Endothelial cell of umbilical vein (primary cell): ENCODE data around the gene MORN3. TPM values are rescaled to one million over a fixed set of nuclear protein-coding genes. Genes with fewer than 3 reads are reported as not detected.
"Not testable (repeated sequence)": the region's sequence is repeated elsewhere in the genome, so short reads cannot be mapped to it uniquely, and the experiment has no call there.

Experiments used
- BruUV-seq: library from RNA; stranded (reverse); fragments of 400-500 nt; replicated peaks from 2 replicates; lab custom pipeline; 2021; lab: Mats Ljungman, UMichigan
- CTCF ChIA-PET: fragments of 300-600, 350-600 bp; sonication (Branson Sonifier 250); formaldehyde crosslinking; loops from one replicate; lab custom pipeline; 2021; ENCODE audit warnings: antibody characterized with exemption, inconsistent platforms; lab: Charles Lee
- POLR2A ChIA-PET: fragments of 300-600, 350-600 bp; sonication (Branson Sonifier 250); formaldehyde crosslinking; loops from one replicate; lab custom pipeline; 2021; ENCODE audit warnings: antibody characterized with exemption, inconsistent platforms; lab: Charles Lee
- DNase-seq: peaks from one replicate; pipeline ENCODE4 v3.0.0-alpha.2; 2011; ENCODE audit warnings: low read depth, low spot score
- FAIRE-seq: peaks from 2 replicates; lab custom pipeline; 2011; peaks lifted over from hg19 to GRCh38; lab: Jason Lieb, UNC
- H2AFZ ChIP-seq: 2 replicates; pipeline ENCODE4 v1.6.0; 2012; ENCODE audit warnings: low read depth, low read length, control low read depth, inconsistent platforms
- H3K27ac ChIP-seq: 2 replicates; pipeline ENCODE4 v1.5.1; 2011; ENCODE audit warnings: low read depth, mild to moderate bottlenecking, control low read depth, low read length, moderate library complexity; ENCODE audit not compliant: insufficient read depth
- H3K27me3 ChIP-seq, 2 experiments: 2 replicates each; pipeline versions ENCODE4 v1.6.0 to v1.6.1; 2011; ENCODE audit warnings: low read length in 2 of 2, mixed read lengths in 1 of 2; ENCODE audit not compliant: control insufficient read depth in 2 of 2, insufficient read depth in 2 of 2
- H3K36me3 ChIP-seq, 2 experiments: 2 replicates in 1 of 2; 3 replicates in 1 of 2; pipeline ENCODE4 v1.5.1; 2011; ENCODE audit warnings: low read length in 2 of 2, mild to moderate bottlenecking in 1 of 2, moderate library complexity in 1 of 2; ENCODE audit not compliant: control insufficient read depth in 2 of 2, insufficient read depth in 2 of 2; ENCODE audit errors: extremely low read depth in 1 of 2
- H3K4me1 ChIP-seq: 3 replicates; pipeline ENCODE4 v1.5.1; 2011; ENCODE audit warnings: mild to moderate bottlenecking, low read length; ENCODE audit not compliant: control insufficient read depth, insufficient read depth; ENCODE audit errors: extremely low read depth
- H3K4me2 ChIP-seq: 2 replicates; pipeline ENCODE4 v1.6.1; 2011; ENCODE audit warnings: low read length, control low read depth, mixed read lengths; ENCODE audit not compliant: insufficient read depth
- H3K4me3 ChIP-seq, 3 experiments: fragments of 200-600 bp in 1 of 3; sonication (generic), shearing (Covaris generic) in 1 of 3; replicated peaks in 1 of 3; 2 replicates each; pipeline ENCODE4 v1.5.1; 2011 to 2016; ENCODE audit warnings: control low read depth in 3 of 3, low read length in 3 of 3, mild to moderate bottlenecking in 2 of 3, inconsistent platforms in 1 of 3, low read depth in 1 of 3, moderate library complexity in 1 of 3; ENCODE audit not compliant: insufficient read depth in 1 of 3
- H3K79me2 ChIP-seq: 2 replicates; pipeline ENCODE4 v1.6.0; 2012; ENCODE audit warnings: low read length, inconsistent platforms; ENCODE audit not compliant: control insufficient read depth, insufficient read depth
- H3K9ac ChIP-seq: replicated peaks from 2 replicates; pipeline ENCODE3; 2011; ENCODE audit warnings: low read length, control low read depth; ENCODE audit not compliant: insufficient read depth; ENCODE audit errors: extremely low read depth
- H3K9me1 ChIP-seq: replicated peaks from 3 replicates; pipeline ENCODE4 v1.6.0; 2011; ENCODE audit warnings: mild to moderate bottlenecking, low read length; ENCODE audit not compliant: control insufficient read depth, insufficient read depth; ENCODE audit errors: extremely low read depth
- H3K9me3 ChIP-seq: replicated peaks from 2 replicates; pipeline ENCODE4 v1.5.1; 2012; ENCODE audit warnings: low read length, inconsistent platforms; ENCODE audit not compliant: control insufficient read depth, insufficient read depth
- H4K20me1 ChIP-seq: replicated peaks from 2 replicates; pipeline ENCODE3; 2011; ENCODE audit warnings: mild to moderate bottlenecking, low read length; ENCODE audit not compliant: control insufficient read depth, insufficient read depth; ENCODE audit errors: extremely low read depth
- CTCF ChIP-seq, 2 donors: IDR thresholded peaks; 1 replicate in 1 of 2; 2 replicates in 1 of 2; pipeline ENCODE4 v1.5.1; 2011; ENCODE audit warnings: low read length in 2 of 2, mild to moderate bottlenecking in 2 of 2, moderate library complexity in 2 of 2, control low read depth in 1 of 2, inconsistent platforms in 1 of 2, low read depth in 1 of 2; ENCODE audit not compliant: insufficient read depth in 1 of 2; ENCODE audit errors: extremely low read depth in 1 of 2
- EZH2 ChIP-seq: IDR thresholded peaks from 2 replicates; pipeline ENCODE4 v1.6.1; 2012; ENCODE audit warnings: borderline replicate concordance, low read depth, mild to moderate bottlenecking, moderate library complexity, low read length, inconsistent platforms; ENCODE audit not compliant: severe bottlenecking
- FOS ChIP-seq: IDR thresholded peaks from 2 replicates; pipeline ENCODE4 v1.6.1; 2011; ENCODE audit warnings: mild to moderate bottlenecking, low read length, moderate library complexity, borderline replicate concordance; ENCODE audit not compliant: insufficient read depth
- GATA2 ChIP-seq: IDR thresholded peaks from 2 replicates; pipeline ENCODE4 v1.7.0; 2011; ENCODE audit warnings: low read depth, mild to moderate bottlenecking, moderate library complexity, mixed read lengths, low read length; ENCODE audit not compliant: insufficient read length, insufficient read depth
- JUN ChIP-seq: IDR thresholded peaks from 2 replicates; pipeline ENCODE4 v1.6.1; 2011; ENCODE audit warnings: borderline replicate concordance, low read depth; ENCODE audit not compliant: insufficient read length, insufficient read depth
- MAX ChIP-seq: IDR thresholded peaks from 2 replicates; pipeline ENCODE4 v1.6.1; 2011; ENCODE audit not compliant: insufficient read depth, insufficient read length
- MYC ChIP-seq: IDR thresholded peaks from one replicate; pipeline ENCODE4 v1.6.1; 2011; ENCODE audit warnings: mild to moderate bottlenecking, low read depth, low read length
- POLR2A ChIP-seq: IDR thresholded peaks from 2 replicates; pipeline ENCODE4 v1.6.1; 2012; ENCODE audit warnings: low read depth, mild to moderate bottlenecking, control low read depth, low read length
- POLR2AphosphoS5 ChIP-seq: IDR thresholded peaks from 2 replicates; pipeline ENCODE4 v1.6.1; 2012; ENCODE audit warnings: low read depth, mild to moderate bottlenecking, control low read depth, low read length, moderate library complexity; ENCODE audit not compliant: insufficient read depth
- dilution Hi-C: fragments of 300-500 bp; cut with MboI; formaldehyde crosslinking; loops from one replicate; pipeline ENCODE4 v1.15.0; 2019; ENCODE audit warnings: low sequenced_read_pairs; ENCODE audit not compliant: extremely low pct_ligation_motif_present
- intact Hi-C: fragments of 100-400 bp; cut with micrococcal nuclease; formaldehyde crosslinking; loops from one replicate; pipeline ENCODE4 v1.10.0; 2022
- polyA plus RNA-seq, 4 experiments: library from polyadenylated mRNA; depleted of rRNA in 3 of 4; stranded (reverse) in 3 of 4; unstranded in 1 of 4; fragments of >200 nt; gene quantifications; 2 replicates each; pipeline versions ENCODE4 v1.2.1 to v1.2.3, GENCODE V29; 2011 to 2012; ENCODE audit warnings: missing spikeins in 1 of 4
- total RNA-seq: library from RNA; stranded (reverse); gene quantifications from 2 replicates; pipeline ENCODE4 v1.2.3, GENCODE V29; 2021

Gene MORN3
- total and polyA plus RNA-seq, 2 donors (not counting 3 experiments of a cell fraction or from before 2014, with no cell fraction given), result 0.66 to 0.73 TPM

- ChIA-PET POLR2A (interaction anchor here (0.7 kb wide), 1 partner anchor 52 kb away, joined by 3 read pairs; no protein-coding TSS in a partner anchor), CTCF (interaction anchor here (1.9 kb wide), 1 partner anchor 79 kb away, joined by 7 read pairs; no protein-coding TSS in a partner anchor)
- Histone ChIP-seq H3K4me1 (peaks cover 18% of the 10 kb centered on the region), H4K20me1 (no peaks in the 10 kb centered on the region), H3K27me3 (no peaks in the 10 kb centered on the region), H3K36me3 (no peaks in the 10 kb centered on the region), H3K4me3 (no peak overlapping the region), H3K27ac (no peak overlapping the region), H3K9ac (no peak overlapping the region), H2AFZ (no peak overlapping the region), H3K4me2 (no peak overlapping the region), H3K79me2 (peaks cover 12% of the 10 kb centered on the region), H3K9me3 (no peaks in the 10 kb centered on the region), H3K9me1 (no peaks in the 10 kb centered on the region)
- dilution Hi-C loops, result no loop called here
- intact Hi-C loops, result no loop called here
- DNase-seq, result no peak
- TF ChIP-seq FOS (no peak), JUN (no peak), MAX (no peak), GATA2 (no peak), MYC (no peak), CTCF (IDR thresholded peaks at IDR 0.05; ENCODE audit: extremely low read depth in 1 of 2, insufficient read depth in 1 of 2, low read depth in 1 of 2, low read length in 2 of 2) (no peak), POLR2A (no peak), POLR2AphosphoS5 (no peak), EZH2 (no peak)
- FAIRE-seq, result no peak
- BruUV-seq, result no TSS peak
Observed at GRCh38 chr12:121715862-121716435, 46.5 kb upstream of the MORN3 start.

GRCh38 chr12:121715055-121715454, 45.6 kb upstream of the MORN3 start:
- POLR2A ChIA-PET, dilution Hi-C loops, BruUV-seq: not testable (repeated sequence)

More at GRCh38 chr12:121715055-121715454, 45.6 kb upstream of the MORN3 start:
- H3K36me3 ChIP-seq, intact Hi-C loops, H3K9me1 ChIP-seq, H2AFZ ChIP-seq, H3K9me3 ChIP-seq, H3K4me3 ChIP-seq, H4K20me1 ChIP-seq, H3K9ac ChIP-seq, FAIRE-seq, H3K4me2 ChIP-seq, H3K27me3 ChIP-seq, DNase-seq, H3K27ac ChIP-seq: not testable (repeated sequence)
- CTCF ChIA-PET, result interaction anchor here (1.9 kb wide), 1 partner anchor 80 kb away, joined by 7 read pairs; no protein-coding TSS in a partner anchor
- Histone ChIP-seq H3K79me2 (peaks cover 12% of the 10 kb centered on the region), H3K4me1 (peaks cover 18% of the 10 kb centered on the region)
